Bronchial epithelial cell (primary cell): ENCODE measurements around the gene CAMTA1. TPM values are rescaled to one million over a fixed set of nuclear protein-coding genes. Genes with fewer than 3 reads are reported as not detected.
A peak's percentile ranks its signal among the peaks of the same experiment; 100 is the strongest.

Experiments used
- DNase-seq: peaks from one replicate; pipeline ENCODE4 v3.0.0-alpha.2; 2010; ENCODE audit warnings: low read depth
- FAIRE-seq: peaks from 2 replicates; lab custom pipeline; 2011; peaks lifted over from hg19 to GRCh38; lab: Jason Lieb, UNC
- H3K27me3 ChIP-seq: 2 replicates; pipeline ENCODE4 v1.5.1; 2011; ENCODE audit warnings: low read length; ENCODE audit not compliant: control insufficient read depth, insufficient read depth
- H3K36me3 ChIP-seq: 2 replicates; pipeline ENCODE4 v1.5.1; 2011; ENCODE audit warnings: low read length; ENCODE audit not compliant: control insufficient read depth, insufficient read depth
- H3K4me3 ChIP-seq: 2 replicates; pipeline ENCODE4 v1.5.1; 2011; ENCODE audit warnings: mild to moderate bottlenecking, low read depth, low read length, control low read depth
- CTCF ChIP-seq: IDR thresholded peaks from 2 replicates; pipeline ENCODE4 v1.5.1; 2011; ENCODE audit warnings: mild to moderate bottlenecking, moderate library complexity, low read length, control low read depth, inconsistent platforms; ENCODE audit not compliant: insufficient read depth, severe bottlenecking
- total RNA-seq: library from RNA; depleted of rRNA; stranded (reverse); fragments of >200 nt; gene quantifications from 2 replicates; pipeline ENCODE4 v1.2.1, GENCODE V29; 2014

The CAMTA1 gene
- total RNA-seq, 1 donor from 2014 or later, result 68.2 TPM

- H3K4me3 ChIP-seq, result peak overlapping the region; percentile 48
- no peaks in the 10 kb centered on the region for H3K27me3 ChIP-seq
- H3K36me3 ChIP-seq, result peaks cover 1% of the 10 kb centered on the region
- peak; percentile 21 for DNase-seq
- no peak for FAIRE-seq
- no peak for TF ChIP-seq CTCF
Measured at GRCh38 chr1:7770669-7770996, 985.4 kb downstream of the CAMTA1 start.

- H3K27me3 ChIP-seq, result no peaks in the 10 kb centered on the region
- DNase-seq (peak; percentile 47), FAIRE-seq (no peak)
- TF ChIP-seq CTCF, result no peak
- peaks cover 1% of the 10 kb centered on the region for H3K36me3 ChIP-seq
- H3K4me3 ChIP-seq, result peak within 1 kb of the TSS; percentile 48
Measured at GRCh38 chr1:7770997-7771822, 986.0 kb downstream of the CAMTA1 start, which contains the start of gene VAMP3. Gene VAMP3 (plus strand): TSS chr1:7771296. CDS start chr1:7771384, 88 bp downstream.

GRCh38 chr1:7771823-7772299 lies 986.6 kb downstream of the CAMTA1 start:
- no peak for FAIRE-seq
- Histone ChIP-seq H3K36me3 (peaks cover 1% of the 10 kb centered on the region), H3K27me3 (no peaks in the 10 kb centered on the region), H3K4me3 (peak overlapping the region; percentile 48)
- no peak for DNase-seq
- no peak for TF ChIP-seq CTCF

- Histone ChIP-seq H3K36me3 (peaks cover 10% of the 10 kb centered on the region), H3K4me3 (no peak overlapping the region), H3K27me3 (no peaks in the 10 kb centered on the region)
- DNase-seq (no peak), FAIRE-seq (no peak)
- TF ChIP-seq CTCF, result no peak
Measured at GRCh38 chr1:7777591-7777990, 992.3 kb downstream of the CAMTA1 start.

- H3K27me3 ChIP-seq, result no peaks in the 10 kb centered on the region
- no peak for TF ChIP-seq CTCF
- DNase-seq (no peak), FAIRE-seq (no peak)
- H3K4me3 ChIP-seq, result no peak overlapping the region
- H3K36me3 ChIP-seq, result peaks cover 10% of the 10 kb centered on the region
Measured at GRCh38 chr1:7778133-7778628, 992.9 kb downstream of the CAMTA1 start.
